ENCODE measurements around the gene CCNK.

The CCNK gene

DNA sequence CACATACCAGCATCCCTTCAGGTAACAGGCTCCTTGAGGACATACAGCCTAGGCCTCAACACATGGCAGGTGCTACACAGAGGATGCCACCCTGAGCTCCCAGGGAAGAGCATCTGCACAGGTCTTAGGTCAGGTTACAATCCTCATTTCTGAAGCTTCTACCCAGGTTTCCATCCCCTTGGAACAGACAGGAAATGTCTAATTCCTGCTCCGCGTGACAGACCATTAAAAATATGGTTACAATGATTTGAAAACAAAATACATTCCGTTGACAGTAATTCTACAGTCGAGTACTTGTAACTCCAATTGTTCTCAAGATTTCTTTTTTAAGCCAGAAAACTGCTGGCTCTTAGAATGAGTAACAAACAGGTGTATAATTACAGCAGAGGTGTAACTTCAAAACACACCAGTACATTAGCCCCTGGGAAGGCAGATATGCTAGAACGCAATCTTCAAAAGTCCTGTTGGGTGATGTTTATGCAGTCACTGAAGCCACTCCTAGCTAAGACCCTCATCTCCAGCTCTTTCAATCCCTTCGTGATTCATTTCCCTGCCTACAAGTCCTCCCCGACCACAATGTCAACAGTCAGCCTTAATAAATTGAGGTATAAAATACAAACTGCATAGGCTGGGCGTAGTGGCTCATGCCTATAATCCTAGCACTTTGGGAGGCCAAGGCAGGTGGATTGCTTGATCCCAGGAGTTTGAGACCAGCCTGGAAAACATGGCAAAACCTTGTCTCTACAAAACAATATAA, 12.2 kb upstream of the CCNK start:
- peaks cover 46% of the 10 kb centered on the region for H3K4me1 Mint-ChIP-seq
- H3K27ac Mint-ChIP-seq (ENCODE audit: low read depth): no peak overlapping the region
- DNase-seq (ENCODE audit: low spot score in 2 of 2) (no peak), ATAC-seq (replicated peaks; ENCODE audit: extremely low read depth, poor library complexity, severe bottlenecking) (no peak)
- H3K36me3 Mint-ChIP-seq (ENCODE audit: insufficient read depth): peaks cover 7% of the 10 kb centered on the region
- no peaks in the 10 kb centered on the region for H3K9me3 Mint-ChIP-seq
- H3K27me3 Mint-ChIP-seq: no peaks in the 10 kb centered on the region
- H3K4me3 Mint-ChIP-seq: no peak overlapping the region

DNA sequence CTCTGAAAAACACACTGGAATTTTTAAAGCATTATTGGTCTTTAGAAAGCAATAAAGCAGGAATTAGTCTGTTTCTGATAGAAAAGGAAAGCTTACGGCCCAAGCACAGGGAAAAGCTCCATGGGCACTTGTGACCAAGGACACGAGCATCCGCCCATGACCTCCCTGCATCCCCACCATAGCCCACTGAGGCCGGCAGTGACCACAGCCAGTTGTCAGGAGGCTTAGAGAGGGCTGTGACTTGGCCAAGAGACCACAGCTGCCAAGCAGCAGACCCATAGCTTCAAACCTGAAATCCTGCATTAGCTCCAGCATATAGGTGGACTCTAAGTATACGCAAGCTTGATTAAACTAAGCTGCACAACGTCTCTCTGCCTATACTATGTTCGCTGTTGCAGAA, 9.5 kb upstream of the CCNK start:
- no peak for ATAC-seq (replicated peaks; ENCODE audit: extremely low read depth, poor library complexity, severe bottlenecking)
- Mint-ChIP-seq H3K4me3 (no peak overlapping the region), H3K36me3 (ENCODE audit: insufficient read depth) (peaks cover 2% of the 10 kb centered on the region), H3K27me3 (no peaks in the 10 kb centered on the region), H3K27ac (ENCODE audit: low read depth) (no peak overlapping the region), H3K4me1 (peaks cover 57% of the 10 kb centered on the region), H3K9me3 (no peaks in the 10 kb centered on the region)
- no peak for DNase-seq (ENCODE audit: low spot score in 2 of 2)

DNA sequence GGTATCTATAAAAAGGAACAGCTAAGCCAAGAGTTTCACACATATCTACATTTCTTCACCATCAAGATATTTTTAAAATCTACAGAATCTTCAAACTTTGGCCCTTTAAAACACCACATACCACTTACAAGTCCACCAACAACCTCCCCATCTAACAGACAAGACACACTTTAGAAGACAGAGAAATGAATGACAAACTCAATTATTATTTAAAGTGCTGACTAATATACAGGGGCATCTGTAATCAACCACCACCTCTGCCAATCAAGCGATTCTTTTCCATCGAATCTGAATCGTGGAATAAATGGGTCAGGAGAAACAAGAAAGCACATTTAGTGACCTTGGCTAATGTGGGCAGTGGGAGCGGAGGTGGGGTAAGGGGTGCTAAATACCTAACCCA, 8.3 kb upstream of the CCNK start:
- ATAC-seq (replicated peaks; ENCODE audit: extremely low read depth, poor library complexity, severe bottlenecking) (no peak), DNase-seq (ENCODE audit: low spot score in 2 of 2) (no peak)
- no peak overlapping the region for H3K27ac Mint-ChIP-seq (ENCODE audit: low read depth)
- H3K27me3 Mint-ChIP-seq: no peaks in the 10 kb centered on the region
- peaks cover 2% of the 10 kb centered on the region for H3K36me3 Mint-ChIP-seq (ENCODE audit: insufficient read depth)
- no peak overlapping the region for H3K4me3 Mint-ChIP-seq
- H3K9me3 Mint-ChIP-seq: no peaks in the 10 kb centered on the region
- H3K4me1 Mint-ChIP-seq: peaks cover 53% of the 10 kb centered on the region

DNA sequence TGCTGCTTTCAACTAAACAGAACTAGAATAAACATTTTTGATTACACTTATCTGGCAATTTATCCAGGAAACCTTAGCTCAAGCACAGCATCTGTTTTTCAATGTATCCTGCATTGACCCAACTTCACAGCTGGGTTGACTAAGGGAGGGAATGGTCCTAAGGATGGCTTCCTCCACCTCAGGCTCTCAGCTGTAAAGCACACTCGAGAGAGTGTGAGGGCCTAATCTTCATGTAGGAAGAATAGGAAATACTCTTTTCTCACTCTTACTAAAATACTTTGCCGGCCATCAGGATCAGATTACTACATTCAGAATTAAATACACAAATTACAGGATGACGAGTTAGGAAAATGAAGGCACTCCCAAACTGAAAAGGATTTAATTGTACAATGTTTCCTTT, 7.8 kb upstream of the CCNK start:
- no peaks in the 10 kb centered on the region for H3K27me3 Mint-ChIP-seq
- no peaks in the 10 kb centered on the region for H3K9me3 Mint-ChIP-seq
- peaks cover 53% of the 10 kb centered on the region for H3K4me1 Mint-ChIP-seq
- DNase-seq (ENCODE audit: low spot score in 2 of 2) (no peak), ATAC-seq (replicated peaks; ENCODE audit: extremely low read depth, poor library complexity, severe bottlenecking) (no peak)
- peaks cover 2% of the 10 kb centered on the region for H3K36me3 Mint-ChIP-seq (ENCODE audit: insufficient read depth)
- no peak overlapping the region for H3K4me3 Mint-ChIP-seq
- H3K27ac Mint-ChIP-seq (ENCODE audit: low read depth): no peak overlapping the region

DNA sequence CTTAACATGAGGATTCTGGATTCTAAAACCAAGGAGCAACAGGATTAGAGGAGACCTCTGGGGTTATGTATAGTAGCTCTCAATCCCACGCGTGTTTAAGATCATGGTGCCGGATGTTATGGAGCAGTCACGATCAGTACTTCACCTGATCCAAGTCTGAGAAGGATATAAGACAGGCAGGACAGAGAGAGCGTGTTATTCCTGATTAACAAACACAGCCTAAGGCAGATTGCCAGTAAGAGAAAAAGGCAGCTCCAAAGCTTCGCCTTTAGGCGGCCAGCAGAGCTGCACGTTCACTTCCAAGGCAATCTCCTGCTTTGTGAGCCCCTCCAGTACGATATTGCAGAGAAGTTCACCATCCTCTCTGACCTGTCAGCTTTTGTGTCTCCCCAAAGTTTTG, 6.0 kb upstream of the CCNK start:
- Mint-ChIP-seq H3K9me3 (no peaks in the 10 kb centered on the region), H3K36me3 (ENCODE audit: insufficient read depth) (peaks cover 5% of the 10 kb centered on the region), H3K4me1 (peaks cover 52% of the 10 kb centered on the region), H3K27ac (ENCODE audit: low read depth) (no peak overlapping the region), H3K4me3 (no peak overlapping the region), H3K27me3 (no peaks in the 10 kb centered on the region)
- ATAC-seq (replicated peaks; ENCODE audit: extremely low read depth, poor library complexity, severe bottlenecking): no peak
- no peak for DNase-seq (ENCODE audit: low spot score in 2 of 2)

DNA sequence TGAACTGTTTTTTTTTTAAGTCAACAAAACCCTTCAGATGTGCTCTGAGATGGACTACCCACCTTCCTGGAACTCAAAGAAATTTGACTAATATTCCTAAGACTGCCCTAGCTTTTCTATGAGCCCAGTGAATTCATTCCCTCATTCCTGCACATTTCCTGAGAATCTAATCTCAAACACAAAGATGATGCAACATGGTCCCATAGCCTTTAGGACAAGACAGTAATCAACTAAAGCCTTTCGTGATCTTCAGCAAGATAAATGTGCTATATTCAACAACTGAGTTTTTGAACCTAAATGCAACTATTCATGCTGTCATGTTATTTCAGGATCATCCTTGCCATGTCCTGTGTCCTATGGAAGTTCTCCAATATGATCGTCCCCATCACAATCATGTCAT, 5.5 kb upstream of the CCNK start:
- peaks cover 48% of the 10 kb centered on the region for H3K4me1 Mint-ChIP-seq
- no peaks in the 10 kb centered on the region for H3K27me3 Mint-ChIP-seq
- H3K9me3 Mint-ChIP-seq: no peaks in the 10 kb centered on the region
- H3K36me3 Mint-ChIP-seq (ENCODE audit: insufficient read depth): peaks cover 5% of the 10 kb centered on the region
- no peak overlapping the region for H3K4me3 Mint-ChIP-seq
- H3K27ac Mint-ChIP-seq (ENCODE audit: low read depth): no peak overlapping the region
- ATAC-seq (replicated peaks; ENCODE audit: extremely low read depth, poor library complexity, severe bottlenecking): no peak
- no peak for DNase-seq (ENCODE audit: low spot score in 2 of 2)

DNA sequence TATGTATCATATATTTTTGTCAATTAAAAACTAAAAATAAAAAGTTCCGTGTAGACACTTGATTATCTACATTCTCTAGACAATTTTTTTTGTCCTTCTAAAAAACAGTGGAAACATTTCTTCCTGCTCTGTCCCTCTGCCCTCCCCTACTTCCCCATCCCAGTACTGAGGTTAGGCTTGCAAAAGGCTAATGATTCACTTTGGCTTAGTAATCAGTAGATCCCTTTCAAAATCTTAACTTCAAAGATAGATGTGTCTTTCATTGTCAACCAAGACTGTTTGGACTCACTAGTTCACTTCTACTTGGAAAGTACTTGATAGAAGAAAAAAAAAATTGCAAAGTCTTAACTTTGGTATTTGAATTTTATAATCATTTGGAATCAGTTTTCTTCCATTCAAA, 4.3 kb upstream of the CCNK start:
- ATAC-seq (replicated peaks; ENCODE audit: extremely low read depth, poor library complexity, severe bottlenecking): no peak
- peaks cover 15% of the 10 kb centered on the region for H3K36me3 Mint-ChIP-seq (ENCODE audit: insufficient read depth)
- H3K27me3 Mint-ChIP-seq: no peaks in the 10 kb centered on the region
- DNase-seq (ENCODE audit: low spot score in 2 of 2): no peak
- peaks cover 48% of the 10 kb centered on the region for H3K4me1 Mint-ChIP-seq
- H3K27ac Mint-ChIP-seq (ENCODE audit: low read depth): no peak overlapping the region
- no peak overlapping the region for H3K4me3 Mint-ChIP-seq
- H3K9me3 Mint-ChIP-seq: no peaks in the 10 kb centered on the region

DNA sequence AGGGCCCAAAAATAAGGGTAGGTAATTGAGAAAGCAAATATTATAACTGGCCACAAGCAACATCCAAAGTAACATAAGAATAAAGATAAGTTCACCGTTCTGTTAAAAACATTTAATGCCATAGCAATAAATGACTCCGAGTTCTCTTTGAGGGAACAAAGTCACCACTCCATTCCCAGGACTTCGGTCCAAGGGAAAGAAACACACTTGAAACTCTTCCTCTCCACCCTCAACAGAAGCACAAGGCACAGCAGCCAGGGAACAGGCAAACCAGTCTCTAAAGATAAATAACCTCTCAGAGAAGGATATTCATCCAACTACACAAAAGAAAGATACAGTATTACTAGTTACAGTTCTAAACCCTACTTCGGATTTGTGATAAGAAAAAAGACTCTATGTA, 3.1 kb upstream of the CCNK start:
- no peak for ATAC-seq (replicated peaks; ENCODE audit: extremely low read depth, poor library complexity, severe bottlenecking)
- Mint-ChIP-seq H3K4me1 (peaks cover 55% of the 10 kb centered on the region), H3K36me3 (ENCODE audit: insufficient read depth) (peaks cover 15% of the 10 kb centered on the region), H3K27me3 (no peaks in the 10 kb centered on the region), H3K27ac (ENCODE audit: low read depth) (peak overlapping the region; percentile 23), H3K9me3 (no peaks in the 10 kb centered on the region), H3K4me3 (no peak overlapping the region)
- DNase-seq (ENCODE audit: low spot score in 2 of 2): no peak

DNA sequence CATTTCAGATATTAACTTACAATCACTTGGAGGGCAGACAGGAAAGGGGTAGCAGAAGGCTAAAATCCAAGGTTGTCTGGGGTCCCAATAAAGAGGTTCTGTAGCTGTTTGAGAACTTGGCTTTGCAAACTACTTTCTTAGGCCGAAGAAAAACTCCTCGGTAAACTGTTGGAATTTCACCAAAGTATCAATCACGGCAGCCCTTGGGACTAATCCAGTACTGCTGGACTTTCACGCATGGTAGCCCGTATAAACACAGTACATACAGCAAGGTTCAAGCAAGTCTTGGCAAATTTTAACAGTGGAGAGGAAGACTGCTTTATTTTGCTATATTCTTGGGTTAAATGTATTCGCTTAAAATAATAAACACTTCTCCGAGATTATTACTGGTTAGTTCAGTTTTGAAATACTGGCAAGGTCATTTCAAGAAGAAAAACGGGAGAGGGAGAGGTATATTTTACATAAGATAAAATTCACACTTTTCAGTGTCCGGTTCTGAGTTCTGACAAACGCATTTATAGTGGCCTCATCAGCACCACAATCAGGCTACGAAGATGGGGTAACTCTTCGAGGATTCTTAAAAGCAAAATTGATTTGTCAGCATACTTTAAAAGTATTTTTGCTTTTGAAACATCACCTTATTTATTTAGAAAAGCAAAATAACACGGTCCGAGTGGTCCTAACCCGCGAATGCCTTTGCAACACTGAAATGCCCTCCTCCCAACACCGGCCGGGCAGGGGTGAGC, 1.9 kb upstream of the CCNK start:
- DNase-seq (ENCODE audit: low spot score in 2 of 2) (no peak), ATAC-seq (replicated peaks; ENCODE audit: extremely low read depth, poor library complexity, severe bottlenecking) (no peak)
- H3K9me3 Mint-ChIP-seq: no peaks in the 10 kb centered on the region
- H3K27ac Mint-ChIP-seq (ENCODE audit: low read depth): peak overlapping the region; percentile 89
- H3K4me1 Mint-ChIP-seq: peaks cover 66% of the 10 kb centered on the region
- H3K36me3 Mint-ChIP-seq (ENCODE audit: insufficient read depth): peaks cover 13% of the 10 kb centered on the region
- H3K27me3 Mint-ChIP-seq: no peaks in the 10 kb centered on the region
- peak overlapping the region; percentile 97 for H3K4me3 Mint-ChIP-seq

DNA sequence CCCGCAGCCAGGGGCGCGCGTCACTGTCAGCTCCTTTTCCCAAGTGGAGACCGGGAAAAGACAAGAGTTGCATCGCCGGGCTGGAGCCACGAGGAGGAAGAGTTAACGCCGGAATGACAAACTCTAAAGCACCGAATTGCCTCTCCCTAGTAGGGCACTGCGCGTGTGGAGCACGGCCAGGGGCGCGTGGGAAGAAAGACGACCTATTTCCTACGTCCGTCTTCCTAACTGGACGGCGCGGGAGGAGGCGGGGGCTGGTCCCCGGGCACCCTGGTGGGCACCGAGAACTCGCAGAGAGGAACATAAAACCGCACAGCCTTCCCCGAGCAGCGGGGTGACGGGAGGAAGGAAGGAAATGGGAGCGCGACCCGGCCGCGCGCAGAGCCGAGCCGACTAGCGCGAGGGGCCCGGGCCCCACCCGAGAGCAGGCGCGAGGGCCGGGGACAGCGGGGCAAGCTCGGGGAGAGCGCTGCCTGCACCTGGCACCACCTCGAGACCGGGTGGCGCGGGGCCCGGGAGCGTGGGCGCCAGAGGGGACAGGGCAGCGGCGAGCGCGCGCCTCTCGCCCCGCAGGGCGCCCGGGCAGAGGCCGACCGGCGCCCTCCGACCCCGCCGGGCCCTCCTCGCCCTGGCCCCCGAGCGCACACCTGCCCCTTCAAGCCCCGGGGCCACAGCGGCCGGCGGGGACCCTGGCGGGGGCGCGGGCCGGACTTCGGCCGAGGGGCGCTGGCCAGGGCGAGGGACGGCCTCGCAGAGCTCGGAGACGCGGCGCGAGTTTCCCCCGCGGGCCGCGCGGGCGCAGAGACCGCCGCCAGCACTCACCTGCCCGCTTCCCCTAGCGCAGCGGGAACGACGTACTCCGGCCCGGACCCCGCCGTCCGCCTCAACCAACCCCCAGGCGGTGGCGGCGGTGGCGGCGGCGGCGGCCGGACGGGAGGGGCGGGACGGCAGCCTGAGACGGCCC, 1.0 kb upstream of the CCNK start, which contains the start of gene SETD3:
Gene SETD3, minus strand, starts transcription at position 954 of the 964 bp plus-strand sequence. CDS start 15,054 bp downstream, outside the sequence.
- ATAC-seq (replicated peaks; ENCODE audit: extremely low read depth, poor library complexity, severe bottlenecking) (no peak), DNase-seq (ENCODE audit: low spot score in 2 of 2) (peak in 1 of 2 donors; percentile 13)
- Mint-ChIP-seq H3K27me3 (no peaks in the 10 kb centered on the region), H3K36me3 (ENCODE audit: insufficient read depth) (peaks cover 13% of the 10 kb centered on the region), H3K4me3 (peak within 1 kb of the TSS; percentile 97), H3K4me1 (peaks cover 71% of the 10 kb centered on the region), H3K9me3 (no peaks in the 10 kb centered on the region), H3K27ac (ENCODE audit: low read depth) (peak within 1 kb of the TSS; percentile 95)

DNA sequence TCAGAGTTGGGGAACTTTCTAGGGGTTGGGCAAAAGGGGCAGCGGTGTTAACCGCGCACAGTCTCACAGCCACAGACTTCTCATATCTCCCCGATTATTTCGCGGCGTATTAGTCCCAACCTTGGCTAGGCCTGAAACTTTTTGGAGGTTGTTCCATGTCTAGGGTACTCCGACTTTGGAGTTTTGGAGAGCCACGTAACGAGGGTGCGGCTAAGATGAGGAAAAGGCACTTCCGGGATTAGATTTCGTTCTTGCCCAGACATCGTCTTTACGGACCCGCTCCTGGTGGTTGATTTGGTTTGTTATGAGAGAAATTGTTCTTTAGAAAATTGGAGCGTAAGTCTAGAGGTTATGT, 513 bp downstream of the CCNK start:
- Mint-ChIP-seq H3K4me3 (peak overlapping the region; percentile 95), H3K27me3 (no peaks in the 10 kb centered on the region), H3K9me3 (no peaks in the 10 kb centered on the region), H3K4me1 (peaks cover 75% of the 10 kb centered on the region), H3K36me3 (ENCODE audit: insufficient read depth) (peaks cover 14% of the 10 kb centered on the region), H3K27ac (ENCODE audit: low read depth) (peak overlapping the region; percentile 95)
- ATAC-seq (replicated peaks; ENCODE audit: extremely low read depth, poor library complexity, severe bottlenecking) (no peak), DNase-seq (ENCODE audit: low spot score in 2 of 2) (peak in 1 of 2 donors; percentile 17)

DNA sequence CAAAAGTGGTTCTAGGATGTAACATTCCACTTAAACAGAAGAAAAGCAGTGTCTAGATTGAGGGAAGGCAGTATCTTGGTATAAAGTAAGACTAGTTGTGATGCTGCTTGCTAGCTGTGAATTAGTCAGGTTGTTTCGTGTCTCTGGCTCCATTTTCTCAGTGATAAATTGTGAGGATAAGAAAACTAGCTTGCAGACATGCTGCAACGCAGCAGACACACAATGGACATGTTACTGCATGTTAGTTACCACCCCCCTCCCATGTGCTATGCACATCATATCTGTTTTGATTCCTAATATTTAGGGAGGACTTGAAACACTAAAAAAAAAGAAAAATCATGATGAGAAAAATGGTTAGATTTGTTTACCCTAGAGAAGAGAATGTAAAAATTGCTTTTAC, 2.9 kb downstream of the CCNK start:
- ATAC-seq (replicated peaks; ENCODE audit: extremely low read depth, poor library complexity, severe bottlenecking) (no peak), DNase-seq (ENCODE audit: low spot score in 2 of 2) (no peak)
- Mint-ChIP-seq H3K27ac (ENCODE audit: low read depth) (no peak overlapping the region), H3K4me3 (no peak overlapping the region), H3K27me3 (no peaks in the 10 kb centered on the region), H3K4me1 (peaks cover 67% of the 10 kb centered on the region), H3K9me3 (no peaks in the 10 kb centered on the region), H3K36me3 (ENCODE audit: insufficient read depth) (peaks cover 14% of the 10 kb centered on the region)

Data from central memory CD8-positive, alpha-beta T cell (primary cell).